HepG2 (cell line): Measurements from ENCODE around the gene CCDC177. TPM values are rescaled to one million over a fixed set of nuclear protein-coding genes. Genes with fewer than 3 reads are reported as not detected.

Experiments used
- ATAC-seq: fragments of 200-7000 bp; cut with Tn5 transposase; 3 replicates; pipeline ENCODE4 v1.9.1; 2020; ENCODE audit warnings: mild to moderate bottlenecking, moderate library complexity
- BruUV-seq: library from RNA; stranded (reverse); fragments of 400-500 nt; replicated peaks from 2 replicates; lab custom pipeline; 2021; lab: Mats Ljungman, UMichigan
- CTCF ChIA-PET: fragments of 300-600 bp; formaldehyde crosslinking; extraction: SDS; loops from one replicate; lab custom pipeline; 2021; ENCODE audit warnings: low total read pairs, inconsistent platforms, low intra/inter-chr PET ratio; lab: Yijun Ruan, JAX
- POLR2A ChIA-PET: fragments of 350-600 bp; sonication (Branson Sonifier 250); formaldehyde crosslinking; loops from one replicate; lab custom pipeline; 2020; ENCODE audit warnings: antibody characterized with exemption, inconsistent platforms; lab: Yijun Ruan, JAX
- DNase-seq: peaks from one replicate; pipeline ENCODE4 v3.0.0-alpha.2; 2015; ENCODE audit warnings: low spot score
- FAIRE-seq: peaks from 3 replicates; lab custom pipeline; 2011; peaks lifted over from hg19 to GRCh38; lab: Jason Lieb, UNC
- H2AFZ ChIP-seq: one replicate; pipeline ENCODE4 v1.6.1; 2011; ENCODE audit warnings: low read length, inconsistent platforms
- H3K27ac ChIP-seq: fragments of 300-600 bp; 3 replicates; pipeline ENCODE4 v1.8.0; 2011; ENCODE audit warnings: mixed run types, mild to moderate bottlenecking, mixed read lengths, low read length, inconsistent platforms; ENCODE audit not compliant: insufficient read depth; ENCODE audit errors: extremely low read length
- H3K27me3 ChIP-seq, 2 experiments: fragments of 200-600 bp in 1 of 2; 2 replicates in 1 of 2; 3 replicates in 1 of 2; pipeline versions ENCODE4 v1.6.0 to v1.8.0; 2011; ENCODE audit warnings: low read length in 2 of 2, mild to moderate bottlenecking in 2 of 2, moderate library complexity in 2 of 2, inconsistent platforms in 1 of 2; ENCODE audit not compliant: insufficient read depth in 2 of 2, control insufficient read depth in 1 of 2
- H3K36me3 ChIP-seq, 2 experiments: fragments of 200-600 bp in 1 of 2; replicated peaks in 1 of 2; 2 replicates in 1 of 2; 3 replicates in 1 of 2; pipeline versions ENCODE4 v1.5.1 to v1.8.0; 2011; ENCODE audit warnings: low read length in 2 of 2, inconsistent platforms in 1 of 2; ENCODE audit not compliant: insufficient read depth in 2 of 2, control insufficient read depth in 1 of 2
- H3K4me1 ChIP-seq: 2 replicates; pipeline ENCODE4 v1.5.1; 2012; ENCODE audit warnings: low read length, inconsistent platforms; ENCODE audit not compliant: insufficient read depth
- H3K4me2 ChIP-seq: 2 replicates; pipeline ENCODE4 v1.6.0; 2011; ENCODE audit warnings: low read depth, low read length, inconsistent platforms
- H3K4me3 ChIP-seq, 3 experiments: fragments of 200-600 bp in 1 of 3; sonication (generic), shearing (Covaris generic) in 1 of 3; replicated peaks in 1 of 3; 2 replicates each; pipeline ENCODE4 v1.5.1; 2011 to 2016; ENCODE audit warnings: low read length in 3 of 3, inconsistent platforms in 2 of 3, low read depth in 2 of 3, mild to moderate bottlenecking in 2 of 3, control low read depth in 1 of 3, mixed read lengths in 1 of 3; ENCODE audit not compliant: insufficient read depth in 1 of 3
- H3K79me2 ChIP-seq: one replicate; pipeline ENCODE4 v1.6.1; 2011; ENCODE audit warnings: low read length, inconsistent platforms; ENCODE audit not compliant: insufficient read depth
- H3K9ac ChIP-seq: 2 replicates; pipeline ENCODE4 v1.6.0; 2011; ENCODE audit warnings: mild to moderate bottlenecking, low read depth, low read length, inconsistent platforms; ENCODE audit not compliant: insufficient read depth
- H3K9me3 ChIP-seq: 2 replicates; pipeline ENCODE4 v1.5.1; 2012; ENCODE audit warnings: mild to moderate bottlenecking, low read length
- H4K20me1 ChIP-seq: 2 replicates; pipeline ENCODE4 v1.6.0; 2011; ENCODE audit warnings: inconsistent platforms, mild to moderate bottlenecking, low read length, moderate library complexity; ENCODE audit not compliant: insufficient read depth
- CHD4 ChIP-seq: fragments of 200-600 bp; sonication (generic); IDR thresholded peaks from 2 replicates; pipeline ENCODE4 v1.7.0; 2017; ENCODE audit warnings: mild to moderate bottlenecking, low read length, borderline replicate concordance
- ELF4 ChIP-seq: sonication (generic); formaldehyde crosslinking; IDR thresholded peaks from 2 replicates; pipeline ENCODE4 v1.5.0; 2020; ENCODE audit warnings: missing genetic modification reagents, mild to moderate bottlenecking, moderate library complexity, borderline replicate concordance
- HNF4A ChIP-seq: sonication (generic); formaldehyde crosslinking; IDR thresholded peaks from 2 replicates; pipeline ENCODE4 v1.4.0; 2020; ENCODE audit warnings: missing genetic modification reagents
- MYC ChIP-seq: sonication (generic); formaldehyde crosslinking; IDR thresholded peaks from 2 replicates; pipeline ENCODE4 v1.9.0; 2021; ENCODE audit warnings: missing genetic modification reagents, borderline replicate concordance
- STAG1 ChIP-seq: sonication (generic); formaldehyde crosslinking; IDR thresholded peaks from 2 replicates; pipeline ENCODE4 v1.4.0; 2020; ENCODE audit warnings: missing genetic modification reagents
- ZFP36 ChIP-seq: fragments of 150-350 bp; IDR thresholded peaks from 2 replicates; pipeline ENCODE4 v1.6.1; 2018; ENCODE audit warnings: borderline replicate concordance, low read length, low read depth; ENCODE audit not compliant: partially characterized antibody
- ZFP37 ChIP-seq: sonication (generic); formaldehyde crosslinking; IDR thresholded peaks from 2 replicates; pipeline ENCODE4 v1.4.0; 2020; ENCODE audit warnings: missing genetic modification reagents, borderline replicate concordance
- ZMYM4 ChIP-seq: sonication (generic); formaldehyde crosslinking; IDR thresholded peaks from 2 replicates; pipeline ENCODE4 v1.8.1; 2023; ENCODE audit warnings: mild to moderate bottlenecking, missing genetic modification reagents
- ZNF724P ChIP-seq: sonication (generic); formaldehyde crosslinking; IDR thresholded peaks from 2 replicates; pipeline ENCODE4 v1.8.0; 2022; ENCODE audit warnings: missing genetic modification reagents, borderline replicate concordance
- WGBS: methylation state at CpG from one replicate; pipeline ENCODE4 v1.1.6; 2017; ENCODE audit warnings: low lambda C conversion rate; 5-methylcytosine and 5-hydroxymethylcytosine counted together
- in situ Hi-C: cut with HindIII; loops from 2 replicates; pipeline ENCODE4 v1.10.0; 2017; ENCODE audit warnings: low pct_unique_long_range_greater_than_20kb; ENCODE audit not compliant: extremely low pct_ligation_motif_present
- intact Hi-C: fragments of 100-400 bp; cut with micrococcal nuclease; formaldehyde crosslinking; loops from one replicate; pipeline ENCODE4 v1.10.0; 2022; ENCODE audit not compliant: unreplicated experiment
- polyA plus RNA-seq, 8 experiments: library from polyadenylated mRNA; depleted of rRNA in 3 of 8; stranded (reverse) in 7 of 8; unstranded in 1 of 8; fragments of >200 nt; fragmentation: Illumina TruSeq in 4 of 8; extraction: Trizol in 4 of 8; gene quantifications; 2 replicates each; pipeline versions ENCODE4 v1.2.1 to v1.2.3, GENCODE V29; 2011 to 2016; ENCODE audit warnings: low read depth in 4 of 8, missing spikeins in 1 of 8, mixed read lengths in 1 of 8; ENCODE audit not compliant: insufficient read depth in 1 of 8
- total RNA-seq, 5 experiments: library from RNA; depleted of rRNA; stranded (reverse); fragments of >200 nt; fragmentation: Illumina TruSeq; extraction: Trizol; gene quantifications; 2 replicates each; pipeline ENCODE4 v1.2.3, GENCODE V29; 2016; ENCODE audit warnings: low read depth in 1 of 5
- TF ChIP-seq, protein P1 (sequence below): sonication (generic); formaldehyde crosslinking; IDR thresholded peaks from 2 replicates; pipeline ENCODE4 v1.8.0; 2022; ENCODE audit warnings: mild to moderate bottlenecking, missing genetic modification reagents, moderate library complexity

The CCDC177 gene
- total and polyA plus RNA-seq, 2 of the 13 experiments (the other 11 are each of a cell fraction or from before 2014, with no cell fraction given): not detected

DNA sequence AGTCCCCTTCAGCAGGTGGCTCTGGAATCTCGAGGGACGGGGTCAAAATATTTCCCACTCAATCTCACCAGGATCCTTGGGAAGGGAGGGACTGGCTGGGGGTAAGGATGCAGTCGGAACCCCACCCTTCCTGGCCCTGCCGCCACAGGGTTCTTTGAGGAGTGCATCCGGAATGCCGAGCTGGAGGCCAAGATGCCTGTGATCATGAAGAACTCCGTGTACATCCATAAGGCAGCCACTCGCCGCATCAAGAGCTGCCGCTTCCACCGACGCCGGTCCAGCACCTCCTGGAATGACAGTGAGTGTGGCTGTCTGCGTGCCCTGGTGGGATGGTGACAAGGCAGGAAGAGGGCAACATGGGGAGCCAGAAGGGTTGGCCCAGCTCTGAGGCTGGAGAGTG is 47.0 kb downstream of the CCDC177 start:
- FAIRE-seq: no peak
- H3K79me2 ChIP-seq: no peaks in the 10 kb centered on the region
- no peak overlapping the region for H3K4me3 ChIP-seq
- POLR2A ChIA-PET: no interaction called here
- no peaks in the 10 kb centered on the region for H3K4me1 ChIP-seq
- no peaks in the 10 kb centered on the region for H3K36me3 ChIP-seq
- no peak overlapping the region for H3K9ac ChIP-seq
- peaks cover 5 to 19% of the 10 kb centered on the region in 2 experiments; a peak in 2 of 5 replicates for H3K27me3 ChIP-seq
- H2AFZ ChIP-seq: no peak overlapping the region
- intact Hi-C loops (no loop called here), in situ Hi-C loops (no loop called here)
- H3K4me2 ChIP-seq: no peak overlapping the region
- BruUV-seq: no TSS peak
- H3K9me3 ChIP-seq: no peaks in the 10 kb centered on the region
- H3K27ac ChIP-seq: no peak overlapping the region
- WGBS: 55% methylated on average over 13 of the region's 14 CpGs
- TF ChIP-seq, protein P1, sequence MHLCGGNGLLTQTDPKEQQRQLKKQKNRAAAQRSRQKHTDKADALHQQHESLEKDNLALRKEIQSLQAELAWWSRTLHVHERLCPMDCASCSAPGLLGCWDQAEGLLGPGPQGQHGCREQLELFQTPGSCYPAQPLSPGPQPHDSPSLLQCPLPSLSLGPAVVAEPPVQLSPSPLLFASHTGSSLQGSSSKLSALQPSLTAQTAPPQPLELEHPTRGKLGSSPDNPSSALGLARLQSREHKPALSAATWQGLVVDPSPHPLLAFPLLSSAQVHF (CRISPR knock-in tag): no peak
- TF ChIP-seq CHD4: no peak
- TF ChIP-seq ZFP36: no peak
- TF ChIP-seq STAG1 (CRISPR knock-in tag): no peak
- no peak for TF ChIP-seq ZMYM4
- no peak for TF ChIP-seq ELF4
- no peak for TF ChIP-seq HNF4A (CRISPR knock-in tag)
- no peak for TF ChIP-seq ZFP37 (CRISPR knock-in tag)
- no peak for TF ChIP-seq MYC (CRISPR knock-in tag)
- no peak for TF ChIP-seq ZNF724P (CRISPR knock-in tag)
- DNase-seq: no peak
- H4K20me1 ChIP-seq: no peaks in the 10 kb centered on the region; the same call in 1 of the 2 replicates
- CTCF ChIA-PET: no interaction called here
- ATAC-seq: no peak
